Erythroblast (primary cell): ENCODE data around the gene MBD4.
"Not testable (repeated sequence)": the region's sequence is repeated elsewhere in the genome, so short reads cannot be mapped to it uniquely, and the experiment has no call there.

Experiments used
- GATA1 ChIP-seq: IDR thresholded peaks from 2 replicates; pipeline ENCODE4 v1.6.1; 2011; ENCODE audit warnings: low read depth, mild to moderate bottlenecking, control low read depth, low read length, moderate library complexity
- POLR2A ChIP-seq: IDR thresholded peaks from 2 replicates; pipeline ENCODE4 v1.6.1; 2011; ENCODE audit warnings: mild to moderate bottlenecking, low read length

DNA sequence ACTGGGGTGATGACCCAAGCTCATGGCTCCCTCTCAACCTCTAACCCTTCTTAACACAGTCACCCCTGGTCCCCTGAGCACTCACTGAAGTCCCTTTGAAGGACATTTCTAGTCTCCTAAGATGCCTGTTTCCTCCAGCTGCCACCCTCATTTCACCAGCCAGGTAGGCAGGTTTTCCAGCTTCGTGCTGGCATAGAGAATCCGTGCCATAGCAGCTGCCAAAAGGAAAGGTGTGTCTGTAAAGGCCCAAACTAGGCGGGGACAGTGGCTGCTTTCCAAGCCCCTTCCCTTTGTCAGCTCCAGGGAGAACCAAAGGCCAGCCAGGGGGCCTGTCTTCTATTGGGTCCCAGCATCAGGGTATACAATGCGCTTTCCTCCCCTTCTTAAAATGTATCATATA is 48.2 kb downstream of the MBD4 start:
- not testable (repeated sequence) for TF ChIP-seq POLR2A, GATA1
